SK-N-SH treated with all-trans-retinoic acid at 6 μM for 48 hours (cell line): ENCODE results near the gene SRPK2.

Source experiments
- ATAC-seq: fragments of 200-7000 bp; cut with Tn5 transposase; 3 replicates; pipeline ENCODE4 v1.9.1; 2020; ENCODE audit warnings: mild to moderate bottlenecking, moderate library complexity
- ARNTL ChIP-seq: fragments of 450-650 bp; formaldehyde crosslinking; IDR thresholded peaks from 2 replicates; pipeline ENCODE4 v1.5.0; 2020; ENCODE audit warnings: low read depth, mild to moderate bottlenecking, moderate library complexity, borderline replicate concordance
- BACH2 ChIP-seq: fragments of 250-450 bp; sonication (Bioruptor Pico); IDR thresholded peaks from 2 replicates; pipeline ENCODE4 v1.9.0; 2021; ENCODE audit warnings: mild to moderate bottlenecking, borderline replicate concordance
- CSDC2 ChIP-seq: fragments of 250-450 bp; sonication (Bioruptor Pico); IDR thresholded peaks from 2 replicates; pipeline ENCODE4 v1.5.0; 2020; ENCODE audit warnings: mild to moderate bottlenecking, moderate library complexity
- ESRRG ChIP-seq: fragments of 250-450 bp; sonication (Bioruptor Pico); IDR thresholded peaks from 2 replicates; pipeline ENCODE4 v1.6.1; 2021; ENCODE audit warnings: mild to moderate bottlenecking
- GLIS3 ChIP-seq: fragments of 250-450 bp; sonication (Bioruptor Pico); IDR thresholded peaks from 2 replicates; pipeline ENCODE4 v1.5.0; 2020; ENCODE audit warnings: mild to moderate bottlenecking, moderate library complexity
- ISL1 ChIP-seq: fragments of 250-450 bp; sonication (Bioruptor Pico); IDR thresholded peaks from 2 replicates; pipeline ENCODE4 v2.1.2; 2022; ENCODE audit warnings: mild to moderate bottlenecking, moderate library complexity
- OSR1 ChIP-seq: fragments of 250-450 bp; sonication (Bioruptor Pico); IDR thresholded peaks from 2 replicates; pipeline ENCODE4 v1.8.0; 2022; ENCODE audit warnings: moderate library complexity, mild to moderate bottlenecking, inconsistent platforms
- PPARA ChIP-seq: fragments of 250-450 bp; sonication (Bioruptor Pico); IDR thresholded peaks from 2 replicates; pipeline ENCODE4 v1.5.0; 2020; ENCODE audit warnings: mild to moderate bottlenecking, borderline replicate concordance
- RARB ChIP-seq: fragments of 250-450 bp; sonication (Bioruptor Pico); IDR thresholded peaks from 2 replicates; pipeline ENCODE4 v1.8.0; 2021; ENCODE audit warnings: mild to moderate bottlenecking, moderate library complexity
- SNAI2 ChIP-seq: fragments of 250-450 bp; sonication (Bioruptor Pico); IDR thresholded peaks from 2 replicates; pipeline ENCODE4 v1.5.0; 2020; ENCODE audit warnings: mild to moderate bottlenecking, moderate library complexity
- TCF4 ChIP-seq: fragments of 250-450 bp; sonication (Bioruptor Pico); IDR thresholded peaks from 2 replicates; pipeline ENCODE4 v1.8.0; 2021; ENCODE audit warnings: mild to moderate bottlenecking, moderate library complexity, borderline replicate concordance
- TOX ChIP-seq: fragments of 250-450 bp; sonication (Bioruptor Pico); IDR thresholded peaks from 2 replicates; pipeline ENCODE4 v1.8.0; 2021; ENCODE audit warnings: mild to moderate bottlenecking, moderate library complexity, borderline replicate concordance
- ZFP3 ChIP-seq: fragments of 250-450 bp; sonication (Bioruptor Pico); IDR thresholded peaks from 2 replicates; pipeline ENCODE4 v1.5.0; 2020; ENCODE audit warnings: mild to moderate bottlenecking, moderate library complexity
- ZFP30 ChIP-seq: fragments of 450-650 bp; formaldehyde crosslinking; IDR thresholded peaks from 2 replicates; pipeline ENCODE4 v1.5.0; 2022; ENCODE audit warnings: mild to moderate bottlenecking, moderate library complexity
- ZNF565 ChIP-seq: fragments of 450-650 bp; formaldehyde crosslinking; conservative IDR thresholded peaks from 2 replicates; pipeline ENCODE4 v1.5.0; 2020; ENCODE audit warnings: low read depth, mild to moderate bottlenecking, moderate library complexity
- ZNF70 ChIP-seq: fragments of 450-650 bp; formaldehyde crosslinking; IDR thresholded peaks from 2 replicates; pipeline ENCODE4 v1.5.0; 2020; ENCODE audit warnings: mild to moderate bottlenecking, moderate library complexity
- ZNF8 ChIP-seq: fragments of 450-650 bp; formaldehyde crosslinking; IDR thresholded peaks from 2 replicates; pipeline ENCODE4 v1.5.0; 2020; ENCODE audit warnings: mild to moderate bottlenecking, moderate library complexity
- TF ChIP-seq, protein P1 (sequence below): fragments of 250-450 bp; sonication (Bioruptor Pico); IDR thresholded peaks from 2 replicates; pipeline ENCODE4 v1.8.0; 2021; ENCODE audit warnings: low read depth, mild to moderate bottlenecking, moderate library complexity, borderline replicate concordance
- TF ChIP-seq, protein P2 (sequence below): fragments of 250-450 bp; sonication (Bioruptor Pico); IDR thresholded peaks from 2 replicates; pipeline ENCODE4 v1.5.1; 2020; ENCODE audit warnings: low read depth, mild to moderate bottlenecking, moderate library complexity
- TF ChIP-seq, protein P3 (sequence below): fragments of 250-450 bp; sonication (Bioruptor Pico); IDR thresholded peaks from 2 replicates; pipeline ENCODE4 v1.8.0; 2020; ENCODE audit warnings: mild to moderate bottlenecking, moderate library complexity, borderline replicate concordance
- TF ChIP-seq, protein P4 (sequence below): fragments of 250-450 bp; sonication (Bioruptor Pico); IDR thresholded peaks from 2 replicates; pipeline ENCODE4 v1.5.0; 2020; ENCODE audit warnings: mild to moderate bottlenecking, moderate library complexity

The SRPK2 gene

DNA sequence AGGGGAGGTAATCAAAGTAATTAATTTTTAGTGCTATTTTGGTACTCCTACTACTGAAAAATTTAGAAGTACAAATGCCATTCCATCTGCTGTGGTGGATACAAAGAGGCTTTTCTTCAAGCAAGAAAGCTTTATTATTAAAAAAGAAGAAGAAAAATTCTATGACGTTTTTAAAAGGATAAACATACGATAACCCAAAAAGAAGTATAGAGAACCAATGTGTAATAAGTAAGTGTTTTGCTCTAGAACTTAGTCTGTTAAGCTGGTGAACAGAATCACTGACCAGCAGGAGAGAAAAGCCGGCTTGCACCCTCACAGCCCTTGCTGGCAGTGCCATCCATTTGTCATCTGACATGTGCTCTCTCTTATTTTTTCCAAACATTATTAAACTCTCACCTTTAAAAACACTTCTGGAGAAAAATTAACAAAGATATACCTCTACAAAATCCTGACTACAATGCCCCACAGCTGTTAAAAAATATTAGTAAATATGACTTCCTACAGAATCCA is 81.5 kb downstream of the SRPK2 start:
- no peak for ATAC-seq
- TF ChIP-seq ISL1 (CRISPR knock-in tag) (no peak), TCF4 (CRISPR knock-in tag) (no peak), ESRRG (no peak), ZFP3 (CRISPR knock-in tag) (no peak), GLIS3 (CRISPR knock-in tag) (no peak), CSDC2 (CRISPR knock-in tag) (no peak), PPARA (CRISPR knock-in tag) (no peak), ARNTL (CRISPR knock-in tag) (no peak)
- TF ChIP-seq, protein P1, sequence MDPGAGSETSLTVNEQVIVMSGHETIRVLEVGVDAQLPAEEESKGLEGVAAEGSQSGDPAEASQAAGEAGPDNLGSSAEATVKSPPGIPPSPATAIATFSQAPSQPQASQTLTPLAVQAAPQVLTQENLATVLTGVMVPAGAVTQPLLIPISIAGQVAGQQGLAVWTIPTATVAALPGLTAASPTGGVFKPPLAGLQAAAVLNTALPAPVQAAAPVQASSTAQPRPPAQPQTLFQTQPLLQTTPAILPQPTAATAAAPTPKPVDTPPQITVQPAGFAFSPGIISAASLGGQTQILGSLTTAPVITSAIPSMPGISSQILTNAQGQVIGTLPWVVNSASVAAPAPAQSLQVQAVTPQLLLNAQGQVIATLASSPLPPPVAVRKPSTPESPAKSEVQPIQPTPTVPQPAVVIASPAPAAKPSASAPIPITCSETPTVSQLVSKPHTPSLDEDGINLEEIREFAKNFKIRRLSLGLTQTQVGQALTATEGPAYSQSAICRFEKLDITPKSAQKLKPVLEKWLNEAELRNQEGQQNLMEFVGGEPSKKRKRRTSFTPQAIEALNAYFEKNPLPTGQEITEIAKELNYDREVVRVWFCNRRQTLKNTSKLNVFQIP: no peak

DNA sequence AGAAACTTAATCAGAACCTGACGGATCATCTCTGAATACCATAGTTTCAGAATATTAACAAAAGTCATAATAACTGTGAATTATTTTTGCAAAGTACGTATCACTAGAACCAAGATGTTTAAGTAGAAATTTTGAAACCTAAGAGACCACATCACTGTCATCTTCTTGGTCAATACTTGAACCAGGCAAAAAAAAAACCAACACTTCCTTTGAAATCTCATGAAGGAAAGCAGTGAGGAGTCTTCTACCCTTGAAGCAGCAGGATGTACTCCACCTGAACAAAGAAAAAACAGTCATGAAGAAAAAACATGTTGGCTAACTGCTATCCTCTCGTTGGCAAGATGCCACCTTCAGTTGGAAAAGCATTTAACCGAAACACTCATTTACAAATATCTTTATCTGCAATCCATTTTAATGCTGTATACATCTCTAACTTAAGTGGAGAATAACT is 82.4 kb downstream of the SRPK2 start:
- no peak for ATAC-seq
- TF ChIP-seq TCF4 (CRISPR knock-in tag) (no peak), ZNF8 (CRISPR knock-in tag) (no peak), CSDC2 (CRISPR knock-in tag) (no peak), TOX (CRISPR knock-in tag) (no peak), RARB (no peak), ZFP3 (CRISPR knock-in tag) (no peak), ARNTL (CRISPR knock-in tag) (no peak), SNAI2 (CRISPR knock-in tag) (no peak), ISL1 (CRISPR knock-in tag) (no peak), GLIS3 (CRISPR knock-in tag) (no peak), ZFP30 (CRISPR knock-in tag) (no peak), ZNF70 (CRISPR knock-in tag) (no peak)
- TF ChIP-seq, protein P2, sequence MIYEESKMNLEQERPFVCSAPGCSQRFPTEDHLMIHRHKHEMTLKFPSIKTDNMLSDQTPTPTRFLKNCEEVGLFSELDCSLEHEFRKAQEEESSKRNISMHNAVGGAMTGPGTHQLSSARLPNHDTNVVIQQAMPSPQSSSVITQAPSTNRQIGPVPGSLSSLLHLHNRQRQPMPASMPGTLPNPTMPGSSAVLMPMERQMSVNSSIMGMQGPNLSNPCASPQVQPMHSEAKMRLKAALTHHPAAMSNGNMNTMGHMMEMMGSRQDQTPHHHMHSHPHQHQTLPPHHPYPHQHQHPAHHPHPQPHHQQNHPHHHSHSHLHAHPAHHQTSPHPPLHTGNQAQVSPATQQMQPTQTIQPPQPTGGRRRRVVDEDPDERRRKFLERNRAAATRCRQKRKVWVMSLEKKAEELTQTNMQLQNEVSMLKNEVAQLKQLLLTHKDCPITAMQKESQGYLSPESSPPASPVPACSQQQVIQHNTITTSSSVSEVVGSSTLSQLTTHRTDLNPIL (CRISPR knock-in tag): no peak
- TF ChIP-seq, protein P3, sequence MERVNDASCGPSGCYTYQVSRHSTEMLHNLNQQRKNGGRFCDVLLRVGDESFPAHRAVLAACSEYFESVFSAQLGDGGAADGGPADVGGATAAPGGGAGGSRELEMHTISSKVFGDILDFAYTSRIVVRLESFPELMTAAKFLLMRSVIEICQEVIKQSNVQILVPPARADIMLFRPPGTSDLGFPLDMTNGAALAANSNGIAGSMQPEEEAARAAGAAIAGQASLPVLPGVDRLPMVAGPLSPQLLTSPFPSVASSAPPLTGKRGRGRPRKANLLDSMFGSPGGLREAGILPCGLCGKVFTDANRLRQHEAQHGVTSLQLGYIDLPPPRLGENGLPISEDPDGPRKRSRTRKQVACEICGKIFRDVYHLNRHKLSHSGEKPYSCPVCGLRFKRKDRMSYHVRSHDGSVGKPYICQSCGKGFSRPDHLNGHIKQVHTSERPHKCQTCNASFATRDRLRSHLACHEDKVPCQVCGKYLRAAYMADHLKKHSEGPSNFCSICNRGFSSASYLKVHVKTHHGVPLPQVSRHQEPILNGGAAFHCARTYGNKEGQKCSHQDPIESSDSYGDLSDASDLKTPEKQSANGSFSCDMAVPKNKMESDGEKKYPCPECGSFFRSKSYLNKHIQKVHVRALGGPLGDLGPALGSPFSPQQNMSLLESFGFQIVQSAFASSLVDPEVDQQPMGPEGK: no peak
- TF ChIP-seq, protein P4, sequence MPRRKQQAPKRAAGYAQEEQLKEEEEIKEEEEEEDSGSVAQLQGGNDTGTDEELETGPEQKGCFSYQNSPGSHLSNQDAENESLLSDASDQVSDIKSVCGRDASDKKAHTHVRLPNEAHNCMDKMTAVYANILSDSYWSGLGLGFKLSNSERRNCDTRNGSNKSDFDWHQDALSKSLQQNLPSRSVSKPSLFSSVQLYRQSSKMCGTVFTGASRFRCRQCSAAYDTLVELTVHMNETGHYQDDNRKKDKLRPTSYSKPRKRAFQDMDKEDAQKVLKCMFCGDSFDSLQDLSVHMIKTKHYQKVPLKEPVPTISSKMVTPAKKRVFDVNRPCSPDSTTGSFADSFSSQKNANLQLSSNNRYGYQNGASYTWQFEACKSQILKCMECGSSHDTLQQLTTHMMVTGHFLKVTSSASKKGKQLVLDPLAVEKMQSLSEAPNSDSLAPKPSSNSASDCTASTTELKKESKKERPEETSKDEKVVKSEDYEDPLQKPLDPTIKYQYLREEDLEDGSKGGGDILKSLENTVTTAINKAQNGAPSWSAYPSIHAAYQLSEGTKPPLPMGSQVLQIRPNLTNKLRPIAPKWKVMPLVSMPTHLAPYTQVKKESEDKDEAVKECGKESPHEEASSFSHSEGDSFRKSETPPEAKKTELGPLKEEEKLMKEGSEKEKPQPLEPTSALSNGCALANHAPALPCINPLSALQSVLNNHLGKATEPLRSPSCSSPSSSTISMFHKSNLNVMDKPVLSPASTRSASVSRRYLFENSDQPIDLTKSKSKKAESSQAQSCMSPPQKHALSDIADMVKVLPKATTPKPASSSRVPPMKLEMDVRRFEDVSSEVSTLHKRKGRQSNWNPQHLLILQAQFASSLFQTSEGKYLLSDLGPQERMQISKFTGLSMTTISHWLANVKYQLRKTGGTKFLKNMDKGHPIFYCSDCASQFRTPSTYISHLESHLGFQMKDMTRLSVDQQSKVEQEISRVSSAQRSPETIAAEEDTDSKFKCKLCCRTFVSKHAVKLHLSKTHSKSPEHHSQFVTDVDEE: no peak
- TF ChIP-seq, protein P1: no peak

DNA sequence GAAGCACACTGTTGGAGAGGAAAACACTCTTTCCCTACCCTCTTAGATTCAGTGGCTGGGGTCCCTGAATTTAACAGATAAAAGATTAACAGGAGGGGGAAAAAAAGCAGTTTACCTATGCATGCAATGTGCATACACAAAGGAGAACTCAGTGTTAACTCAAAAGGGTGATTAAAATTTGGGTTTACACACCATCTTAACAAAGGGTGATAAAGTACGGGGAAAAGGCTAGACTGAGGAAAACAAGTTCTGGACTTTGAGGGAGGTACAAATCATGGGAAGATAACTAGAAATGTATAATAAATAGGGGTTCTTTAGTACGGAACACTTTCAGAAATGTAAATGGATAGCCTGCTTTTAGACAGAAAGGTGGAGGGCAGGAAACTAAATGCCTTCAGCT is 83.1 kb downstream of the SRPK2 start:
- ATAC-seq: no peak
- TF ChIP-seq ZFP3 (CRISPR knock-in tag) (no peak), OSR1 (no peak), ZNF8 (CRISPR knock-in tag) (no peak), RARB (no peak), ISL1 (CRISPR knock-in tag) (no peak), PPARA (CRISPR knock-in tag) (no peak), TCF4 (CRISPR knock-in tag) (no peak), ZNF565 (CRISPR knock-in tag) (no peak), ESRRG (no peak), ZNF70 (CRISPR knock-in tag) (no peak), ARNTL (CRISPR knock-in tag) (no peak), TOX (CRISPR knock-in tag) (no peak), BACH2 (CRISPR knock-in tag) (no peak), CSDC2 (CRISPR knock-in tag) (no peak)
- TF ChIP-seq, protein P2 (CRISPR knock-in tag): no peak
- TF ChIP-seq, protein P3: no peak
